Mononuclear cell (primary cell): Measurements from ENCODE around the gene DENND5A. TPM values are rescaled to one million over a fixed set of nuclear protein-coding genes. Genes with fewer than 3 reads are reported as not detected.
"Not testable (repeated sequence)": the region's sequence is repeated elsewhere in the genome, so short reads cannot be mapped to it uniquely, and the experiment has no call there.

Source experiments
- H3K27me3 ChIP-seq: 2 replicates; pipeline ENCODE4 v1.6.0; 2011; ENCODE audit warnings: low read length, control low read depth; ENCODE audit not compliant: insufficient read depth
- H3K4me1 ChIP-seq: 2 replicates; pipeline ENCODE4 v1.5.1; 2011; ENCODE audit warnings: mild to moderate bottlenecking, low read length, control low read depth; ENCODE audit not compliant: insufficient read depth
- H3K4me3 ChIP-seq: 2 replicates; pipeline ENCODE4 v1.5.1; 2011; ENCODE audit warnings: mild to moderate bottlenecking, low read length, moderate library complexity
- H3K9me3 ChIP-seq: 2 replicates; pipeline ENCODE4 v1.5.1; 2011; ENCODE audit warnings: low read depth, mild to moderate bottlenecking, control low read depth, low read length
- total RNA-seq: library from RNA; depleted of rRNA; stranded (reverse); fragments of >200 nt; gene quantifications from one replicate; pipeline ENCODE4 v1.2.3, GENCODE V29; 2012

DENND5A gene
- total RNA-seq, 1 donor = 284 TPM

GRCh38 chr11:9180784-9181183 lies 84.4 kb downstream of the DENND5A start:
- no peaks in the 10 kb centered on the region for H3K4me1 ChIP-seq
- H3K27me3 ChIP-seq = no peaks in the 10 kb centered on the region
- H3K9me3 ChIP-seq = no peaks in the 10 kb centered on the region
- H3K4me3 ChIP-seq = no peak overlapping the region

GRCh38 chr11:9179141-9179540 lies 86.0 kb downstream of the DENND5A start:
- no peaks in the 10 kb centered on the region for H3K9me3 ChIP-seq
- no peaks in the 10 kb centered on the region for H3K4me1 ChIP-seq
- no peak overlapping the region for H3K4me3 ChIP-seq
- no peaks in the 10 kb centered on the region for H3K27me3 ChIP-seq

DNA sequence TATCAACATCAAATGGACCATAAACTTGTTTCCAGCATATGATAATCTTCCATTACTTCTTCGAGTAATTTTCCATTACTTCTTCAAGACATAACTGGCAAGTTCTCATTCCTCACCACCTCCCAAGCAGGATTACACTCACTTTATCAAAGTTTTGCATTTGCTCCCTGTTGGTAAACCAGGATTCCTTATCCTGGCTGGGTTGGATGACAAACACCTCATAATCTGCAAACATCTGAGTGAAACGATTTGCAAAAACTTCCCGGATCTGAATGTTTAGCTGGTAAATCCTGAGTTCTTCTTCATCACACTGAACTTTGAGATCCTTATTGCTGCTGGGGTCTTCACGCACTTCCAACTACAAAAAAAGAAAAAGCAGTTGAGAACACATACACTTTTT lies 86.4 kb downstream of the DENND5A start:
- Histone ChIP-seq H3K4me3 (no peak overlapping the region), H3K27me3 (no peaks in the 10 kb centered on the region), H3K4me1 (no peaks in the 10 kb centered on the region)

GRCh38 chr11:9177438-9178091 lies 87.6 kb downstream of the DENND5A start:
- Histone ChIP-seq H3K9me3 (no peaks in the 10 kb centered on the region), H3K4me3 (no peak overlapping the region), H3K4me1 (no peaks in the 10 kb centered on the region), H3K27me3 (no peaks in the 10 kb centered on the region)

More for the DNA sequence above, 86.4 kb downstream of the DENND5A start:
- H3K9me3 ChIP-seq = no peaks in the 10 kb centered on the region

- no peaks in the 10 kb centered on the region for H3K27me3 ChIP-seq
- H3K4me3 ChIP-seq = no peak overlapping the region
- no peaks in the 10 kb centered on the region for H3K9me3 ChIP-seq
- H3K4me1 ChIP-seq = no peaks in the 10 kb centered on the region
Observed at GRCh38 chr11:9176550-9176949, 88.6 kb downstream of the DENND5A start.

DNA sequence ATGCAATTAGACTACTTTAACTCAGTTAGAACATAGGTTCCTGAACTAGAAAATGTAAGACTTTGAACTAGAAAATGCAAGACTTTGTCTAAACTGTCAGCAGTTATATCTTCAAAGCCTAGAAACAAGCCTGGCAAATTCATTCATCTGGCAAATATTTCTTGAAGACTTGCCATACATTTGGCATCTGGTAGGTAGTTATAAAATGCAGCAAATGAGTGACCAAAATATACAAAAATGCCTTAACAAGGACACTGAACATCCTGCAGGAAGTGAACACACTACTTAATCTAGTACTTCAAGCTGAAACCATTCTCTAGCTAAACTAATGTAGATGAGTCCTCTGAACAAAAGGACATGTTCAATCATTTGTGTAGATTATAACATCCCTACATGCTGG lies 89.0 kb downstream of the DENND5A start:
- no peaks in the 10 kb centered on the region for H3K27me3 ChIP-seq
- no peaks in the 10 kb centered on the region for H3K4me1 ChIP-seq
- H3K9me3 ChIP-seq = no peaks in the 10 kb centered on the region
- no peak overlapping the region for H3K4me3 ChIP-seq

DNA sequence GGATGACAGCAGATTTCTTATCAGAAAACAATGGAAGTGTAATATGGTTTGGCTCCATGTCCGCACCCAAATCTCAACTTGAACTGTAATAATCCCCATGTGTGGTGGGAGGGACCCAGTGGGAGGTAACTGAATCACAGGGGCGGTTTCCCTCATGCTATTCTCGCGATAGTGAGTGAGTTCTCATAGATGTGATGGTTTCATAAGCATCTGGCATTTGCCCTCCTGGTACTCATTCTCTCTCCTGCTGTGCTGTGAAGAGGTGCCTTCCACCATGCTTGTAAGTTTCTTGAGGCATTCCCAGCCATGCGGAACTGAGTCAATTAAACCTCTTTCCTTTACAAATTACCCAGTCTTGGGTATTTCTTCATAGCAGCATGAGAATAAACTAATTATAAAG lies 92.8 kb downstream of the DENND5A start:
- H3K4me1 ChIP-seq = no peaks in the 10 kb centered on the region
- no peaks in the 10 kb centered on the region for H3K27me3 ChIP-seq
- H3K9me3 ChIP-seq = no peaks in the 10 kb centered on the region
- H3K4me3 ChIP-seq = no peak overlapping the region

DNA sequence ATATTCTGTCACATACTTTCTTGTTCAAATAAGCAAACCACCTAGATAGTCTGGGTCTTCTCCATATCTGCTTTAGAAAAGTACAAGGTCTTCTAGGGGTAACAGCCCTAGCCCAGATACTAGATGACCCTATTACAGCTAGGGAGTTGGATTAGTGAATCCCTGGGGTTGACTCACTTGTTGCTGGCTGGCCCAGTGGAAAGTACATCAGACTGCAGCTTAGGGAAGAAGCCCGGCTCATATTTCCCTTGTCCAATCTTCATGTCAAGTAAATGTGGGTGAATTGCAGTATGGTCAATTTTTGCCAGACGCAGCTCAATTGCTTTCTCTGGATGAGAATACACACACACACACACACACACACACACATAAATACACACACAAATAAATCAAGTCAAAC lies 94.7 kb downstream of the DENND5A start:
- Histone ChIP-seq H3K4me1 (no peaks in the 10 kb centered on the region), H3K27me3 (no peaks in the 10 kb centered on the region), H3K9me3 (no peaks in the 10 kb centered on the region), H3K4me3 (no peak overlapping the region)

- Histone ChIP-seq H3K4me1 (no peaks in the 10 kb centered on the region), H3K9me3 (no peaks in the 10 kb centered on the region), H3K27me3 (no peaks in the 10 kb centered on the region), H3K4me3 (no peak overlapping the region)
Observed at GRCh38 chr11:9169595-9170295, 95.4 kb downstream of the DENND5A start.

GRCh38 chr11:9161991-9162390 lies 103.2 kb downstream of the DENND5A start:
- H3K9me3 ChIP-seq, H3K27me3 ChIP-seq, H3K4me3 ChIP-seq: not testable (repeated sequence)
- H3K4me1 ChIP-seq = peaks cover 31% of the 10 kb centered on the region

DNA sequence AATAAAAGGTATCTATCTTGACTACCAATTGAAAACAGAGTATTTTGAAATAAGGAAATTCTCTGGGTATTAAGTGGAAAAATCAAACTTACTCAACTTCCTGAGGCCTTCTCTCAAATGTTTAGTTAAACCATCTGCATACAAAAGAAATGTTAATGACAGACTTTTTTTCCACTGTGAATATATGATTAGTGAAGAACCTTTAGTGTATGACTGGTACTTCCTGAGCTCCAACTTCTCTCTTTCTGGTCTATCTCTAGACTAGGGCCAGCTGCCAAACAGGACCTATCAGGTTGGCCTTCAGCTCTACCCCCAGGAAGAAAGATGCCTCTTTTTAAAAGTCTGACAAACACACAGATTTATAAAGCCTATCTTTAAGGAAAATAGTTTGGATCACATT lies 105.0 kb downstream of the DENND5A start:
- H3K27me3 ChIP-seq = no peaks in the 10 kb centered on the region
- no peaks in the 10 kb centered on the region for H3K9me3 ChIP-seq
- H3K4me1 ChIP-seq = peaks cover 31% of the 10 kb centered on the region
- H3K4me3 ChIP-seq = no peak overlapping the region

GRCh38 chr11:9158898-9159391 lies 106.2 kb downstream of the DENND5A start:
- Histone ChIP-seq H3K27me3 (no peaks in the 10 kb centered on the region), H3K4me3 (no peak overlapping the region), H3K4me1 (peaks cover 31% of the 10 kb centered on the region), H3K9me3 (no peaks in the 10 kb centered on the region)

GRCh38 chr11:9155930-9156329 lies 109.2 kb downstream of the DENND5A start:
- Histone ChIP-seq H3K27me3 (no peaks in the 10 kb centered on the region), H3K9me3 (no peaks in the 10 kb centered on the region), H3K4me3 (no peak overlapping the region), H3K4me1 (peaks cover 21% of the 10 kb centered on the region)

GRCh38 chr11:9153651-9154050 lies 111.5 kb downstream of the DENND5A start:
- H3K9me3 ChIP-seq = no peaks in the 10 kb centered on the region
- H3K27me3 ChIP-seq = no peaks in the 10 kb centered on the region
- no peaks in the 10 kb centered on the region for H3K4me1 ChIP-seq
- no peak overlapping the region for H3K4me3 ChIP-seq

DNA sequence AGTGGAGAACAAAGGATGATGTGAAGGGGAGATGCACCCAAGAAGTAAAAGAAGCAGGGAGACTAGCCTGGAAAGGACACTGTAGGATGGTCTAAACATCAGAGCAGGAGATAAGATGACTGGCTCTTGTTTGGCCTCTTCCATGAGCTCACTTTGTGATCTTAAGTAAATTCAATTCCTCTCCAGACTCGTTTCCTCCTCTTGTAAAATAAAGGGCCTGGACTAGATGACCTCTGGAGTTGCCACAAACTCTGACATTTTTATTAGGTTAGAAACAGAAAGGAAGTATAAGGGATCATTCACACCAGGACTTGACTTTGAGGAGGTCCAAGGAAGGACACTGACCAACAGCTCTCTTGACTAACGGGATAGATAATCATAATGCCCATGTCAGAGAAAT lies 113.5 kb downstream of the DENND5A start:
- no peaks in the 10 kb centered on the region for H3K9me3 ChIP-seq
- no peaks in the 10 kb centered on the region for H3K27me3 ChIP-seq
- H3K4me1 ChIP-seq = no peaks in the 10 kb centered on the region
- H3K4me3 ChIP-seq = no peak overlapping the region

- no peak overlapping the region for H3K4me3 ChIP-seq
- H3K4me1 ChIP-seq = no peaks in the 10 kb centered on the region
- no peaks in the 10 kb centered on the region for H3K9me3 ChIP-seq
- H3K27me3 ChIP-seq = no peaks in the 10 kb centered on the region
Observed at GRCh38 chr11:9150926-9151325, 114.2 kb downstream of the DENND5A start.
